G401.6 (cell line): ENCODE data around the gene GOLT1A.

ENCODE experiments used
- FAIRE-seq: peaks from 2 replicates; lab custom pipeline; 2012; peaks lifted over from hg19 to GRCh38; lab: Jason Lieb, UNC

The GOLT1A gene, protein sequence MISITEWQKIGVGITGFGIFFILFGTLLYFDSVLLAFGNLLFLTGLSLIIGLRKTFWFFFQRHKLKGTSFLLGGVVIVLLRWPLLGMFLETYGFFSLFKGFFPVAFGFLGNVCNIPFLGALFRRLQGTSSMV

GRCh38 chr1:204213668-204214662 lies at the start of gene GOLT1A:
Gene GOLT1A (minus strand): TSS chr1:204213988. CDS start chr1:204213906, 82 bp downstream.
- FAIRE-seq = no peak

GRCh38 chr1:204263254-204263910 lies 49.6 kb upstream of the GOLT1A start:
- no peak for FAIRE-seq

- no peak for FAIRE-seq
These were observed 48.9 kb upstream of the GOLT1A start for GRCh38 chr1:204262506-204263253.

- FAIRE-seq = no peak
These were observed 48.1 kb upstream of the GOLT1A start for GRCh38 chr1:204261746-204262505.

DNA sequence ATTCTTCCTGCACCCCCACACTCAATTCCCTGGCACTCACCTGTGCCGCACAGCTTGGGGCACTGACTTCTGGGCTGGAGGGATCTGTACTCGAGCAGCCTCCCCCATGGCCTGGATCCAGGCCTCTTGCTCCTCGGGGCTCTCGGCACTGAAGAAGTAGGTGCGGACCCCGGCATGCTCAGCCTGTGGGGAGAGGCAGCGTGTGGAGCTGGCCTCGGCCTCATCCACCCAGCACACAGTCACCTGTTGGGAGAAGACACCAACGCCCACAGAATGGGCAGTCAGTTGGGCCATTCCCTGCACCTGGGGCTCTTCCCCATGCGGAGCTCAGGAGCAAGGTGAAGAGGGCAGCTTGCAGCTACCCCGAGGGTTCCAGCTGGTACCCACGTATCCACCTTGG lies 47.5 kb upstream of the GOLT1A start:
- no peak for FAIRE-seq

- no peak for FAIRE-seq
These were observed 46.9 kb upstream of the GOLT1A start for GRCh38 chr1:204260601-204261197.

GRCh38 chr1:204259782-204260181 lies 46.0 kb upstream of the GOLT1A start:
- FAIRE-seq = no peak

DNA sequence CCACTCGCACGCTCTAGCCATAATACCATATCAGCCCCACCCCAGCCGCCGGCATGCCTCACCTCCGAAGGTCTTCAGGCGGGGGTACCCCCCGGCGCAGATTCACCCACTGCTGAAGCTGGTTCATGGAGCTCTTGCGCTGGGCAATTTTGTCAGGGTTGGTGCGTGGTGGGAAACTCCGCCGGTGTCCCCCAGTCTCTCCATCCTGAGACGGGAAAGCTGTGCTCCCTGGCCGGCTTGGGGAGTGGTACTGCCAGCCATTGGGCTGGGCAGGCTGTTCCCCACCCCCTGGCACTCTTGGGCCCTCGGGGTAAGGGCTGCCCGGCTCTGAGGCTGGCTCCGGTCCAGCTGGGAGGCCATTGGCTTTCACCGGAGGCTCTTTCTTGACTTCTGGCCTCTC lies 45.4 kb upstream of the GOLT1A start:
- FAIRE-seq = no peak

- no peak for FAIRE-seq
These were observed 44.7 kb upstream of the GOLT1A start for GRCh38 chr1:204258213-204259115.

GRCh38 chr1:204257446-204257845 lies 43.7 kb upstream of the GOLT1A start:
- no peak for FAIRE-seq

GRCh38 chr1:204256531-204256930 lies 42.7 kb upstream of the GOLT1A start:
- FAIRE-seq = no peak

DNA sequence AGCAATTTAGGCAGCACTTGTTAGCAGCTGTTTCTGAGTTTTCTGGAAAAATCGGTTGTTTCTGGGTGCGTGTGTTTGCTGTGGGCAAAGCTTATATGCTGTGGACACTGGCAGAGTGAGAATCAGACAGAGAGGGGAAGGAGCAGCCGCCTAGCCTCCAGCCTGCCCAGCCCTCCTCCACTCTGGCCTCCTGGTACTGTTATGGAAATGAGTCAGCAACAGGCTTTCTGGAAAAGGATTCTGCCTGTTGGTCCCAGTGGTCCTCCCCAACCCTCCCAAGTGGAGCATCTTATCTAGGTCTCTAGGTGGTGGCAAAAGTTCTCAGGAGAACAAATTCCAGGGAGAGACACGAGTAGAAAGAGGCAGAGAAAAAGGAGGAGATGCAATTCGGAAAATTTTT lies 42.2 kb upstream of the GOLT1A start:
- FAIRE-seq = no peak

DNA sequence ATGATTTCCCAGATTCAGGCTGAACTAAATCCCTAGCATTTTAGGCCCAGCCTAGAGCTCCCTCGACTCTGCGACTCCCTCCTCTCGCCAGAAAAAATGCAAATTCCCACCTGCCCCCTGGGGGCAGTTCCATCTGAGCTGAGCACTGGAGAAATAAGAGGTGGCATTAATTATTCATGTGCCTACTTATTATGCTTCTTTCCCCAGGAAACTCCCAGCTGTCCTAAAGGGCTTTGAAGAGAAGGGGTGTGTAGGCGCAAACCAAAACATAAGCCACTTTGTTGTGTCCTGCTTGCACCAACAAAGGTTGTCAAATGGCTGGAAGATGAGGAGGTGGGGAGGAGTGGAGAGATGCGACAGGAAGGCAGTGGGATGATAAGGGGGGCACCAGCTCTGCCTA lies 41.4 kb upstream of the GOLT1A start:
- no peak for FAIRE-seq

GRCh38 chr1:204254031-204254661 lies 40.4 kb upstream of the GOLT1A start:
- no peak for FAIRE-seq

DNA sequence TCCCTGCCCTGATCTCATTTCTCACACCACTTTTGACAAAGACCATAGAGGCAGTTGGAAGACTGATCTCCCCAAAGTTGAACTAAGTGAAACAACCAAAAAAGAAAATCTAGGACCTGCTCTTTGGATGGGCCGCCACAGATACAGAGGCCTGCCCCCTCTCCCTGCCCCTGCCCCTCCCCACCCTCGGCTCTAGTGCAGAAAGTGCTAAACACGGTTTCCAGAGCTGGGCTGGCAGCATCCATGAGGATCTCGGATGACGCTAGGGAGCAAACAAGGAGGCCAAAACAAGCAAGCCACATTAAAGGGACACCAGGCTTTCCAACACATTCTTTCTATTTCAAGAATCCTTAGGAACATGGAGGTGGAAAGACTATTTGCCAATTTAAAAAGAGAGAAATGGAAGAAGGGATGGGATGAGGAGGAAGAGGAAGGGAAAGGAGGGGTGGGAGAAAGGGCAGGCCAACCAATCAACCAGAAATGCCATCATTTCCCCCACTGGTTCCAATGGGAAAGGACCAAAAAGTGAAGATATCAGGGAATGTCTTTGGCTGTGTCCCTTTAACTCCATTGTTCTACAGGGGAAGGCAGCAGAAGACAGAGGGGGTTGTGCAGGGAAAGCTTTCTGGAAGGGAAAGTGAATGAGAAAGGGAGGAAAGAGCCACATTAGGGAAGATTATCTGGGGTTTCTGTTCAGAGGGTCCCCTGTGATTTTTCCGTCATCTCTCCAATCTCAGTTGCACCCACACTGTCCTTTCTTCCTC lies 38.3 kb upstream of the GOLT1A start:
- FAIRE-seq = no peak

DNA sequence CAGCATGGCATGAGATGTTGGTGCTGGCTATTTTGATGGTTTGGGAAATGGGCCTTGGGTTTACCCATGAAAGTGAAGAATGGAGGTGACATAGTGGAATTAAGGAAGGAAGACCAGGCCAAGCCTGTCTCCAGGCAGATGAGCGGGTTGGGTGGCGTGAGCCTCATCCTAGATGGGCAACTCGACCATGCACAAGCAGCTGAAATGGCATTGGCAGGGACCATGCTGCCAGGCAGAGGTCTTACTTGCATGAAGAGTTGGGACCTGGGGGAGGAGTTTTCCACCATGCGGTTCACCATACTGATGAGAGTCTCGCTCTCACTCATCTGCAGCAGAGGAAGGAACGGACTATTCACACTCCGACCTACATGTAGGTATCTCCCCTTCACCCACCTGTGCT lies 37.5 kb upstream of the GOLT1A start:
- FAIRE-seq = no peak

- no peak for FAIRE-seq
These were observed 36.7 kb upstream of the GOLT1A start for GRCh38 chr1:204250428-204251030.

DNA sequence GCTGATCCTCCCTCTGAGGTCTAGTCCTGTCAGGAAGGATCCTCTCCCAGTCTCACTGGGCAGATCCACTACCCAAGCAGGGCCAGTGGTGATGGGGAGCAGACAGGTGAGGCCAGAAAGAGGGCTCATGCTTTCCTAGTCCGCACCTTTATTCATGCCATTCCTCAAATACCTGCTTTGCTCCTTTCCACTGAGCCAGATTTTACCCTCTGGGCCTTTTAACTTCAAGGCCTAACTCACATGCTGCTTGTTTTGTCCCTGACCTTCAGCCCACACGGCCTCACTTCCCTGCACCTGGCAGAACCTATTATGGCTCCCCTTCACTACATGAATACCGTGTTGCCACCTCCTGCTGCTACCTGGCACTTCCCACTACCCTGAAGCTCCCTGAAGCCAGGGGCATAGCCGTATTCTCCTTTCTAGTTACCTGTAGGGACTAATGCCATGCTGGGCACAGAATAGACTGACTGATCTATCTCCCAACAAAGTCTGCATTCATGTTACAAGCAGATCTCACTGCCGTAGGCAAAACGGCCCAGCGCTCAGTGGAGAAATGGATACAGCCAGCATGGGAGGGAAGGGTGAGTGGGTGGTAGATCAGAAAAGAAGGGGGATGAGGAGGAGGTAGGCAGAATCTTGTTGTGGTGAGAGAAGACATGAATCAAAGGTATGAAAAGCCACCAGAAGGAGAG lies 36.1 kb upstream of the GOLT1A start:
- FAIRE-seq = no peak
